C4-2B (cell line): Measurements from ENCODE around the gene SLFN12L.
"Not testable (repeated sequence)": the region's sequence is repeated elsewhere in the genome, so short reads cannot be mapped to it uniquely, and the experiment has no call there.

ENCODE experiments used
- H3K27ac ChIP-seq: fragments of 450-650 bp; 2 replicates; pipeline ENCODE4 v1.5.1; 2017
- ZFX ChIP-seq: fragments of 450-650 bp; IDR thresholded peaks from 2 replicates; pipeline ENCODE4 v1.6.1; 2017
- TF ChIP-seq, protein P1 (sequence below): fragments of 450-650 bp; conservative IDR thresholded peaks from 2 replicates; pipeline ENCODE4 v1.5.1; 2017; ENCODE audit warnings: mild to moderate bottlenecking

SLFN12L gene

DNA sequence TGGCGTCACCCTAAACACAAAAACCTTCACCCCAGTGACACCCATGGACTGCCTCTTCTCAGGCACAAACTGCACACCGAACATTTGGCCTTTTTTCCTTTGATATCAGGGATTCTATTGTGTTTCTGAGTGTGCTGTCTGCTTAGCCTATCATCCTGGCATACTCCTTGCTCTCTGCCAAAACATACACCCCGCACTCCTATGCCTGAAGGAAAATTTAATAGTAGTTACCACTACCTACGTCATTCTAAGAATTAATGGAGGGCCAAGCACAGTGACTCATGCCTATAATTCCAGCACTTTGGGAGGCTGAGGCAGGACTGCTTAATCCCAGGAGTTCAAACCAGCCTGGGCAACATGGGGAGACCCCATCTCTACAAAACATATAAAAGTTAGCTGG lies 69.0 kb downstream of the SLFN12L start:
- no peak overlapping the region for H3K27ac ChIP-seq
- TF ChIP-seq, protein P1, sequence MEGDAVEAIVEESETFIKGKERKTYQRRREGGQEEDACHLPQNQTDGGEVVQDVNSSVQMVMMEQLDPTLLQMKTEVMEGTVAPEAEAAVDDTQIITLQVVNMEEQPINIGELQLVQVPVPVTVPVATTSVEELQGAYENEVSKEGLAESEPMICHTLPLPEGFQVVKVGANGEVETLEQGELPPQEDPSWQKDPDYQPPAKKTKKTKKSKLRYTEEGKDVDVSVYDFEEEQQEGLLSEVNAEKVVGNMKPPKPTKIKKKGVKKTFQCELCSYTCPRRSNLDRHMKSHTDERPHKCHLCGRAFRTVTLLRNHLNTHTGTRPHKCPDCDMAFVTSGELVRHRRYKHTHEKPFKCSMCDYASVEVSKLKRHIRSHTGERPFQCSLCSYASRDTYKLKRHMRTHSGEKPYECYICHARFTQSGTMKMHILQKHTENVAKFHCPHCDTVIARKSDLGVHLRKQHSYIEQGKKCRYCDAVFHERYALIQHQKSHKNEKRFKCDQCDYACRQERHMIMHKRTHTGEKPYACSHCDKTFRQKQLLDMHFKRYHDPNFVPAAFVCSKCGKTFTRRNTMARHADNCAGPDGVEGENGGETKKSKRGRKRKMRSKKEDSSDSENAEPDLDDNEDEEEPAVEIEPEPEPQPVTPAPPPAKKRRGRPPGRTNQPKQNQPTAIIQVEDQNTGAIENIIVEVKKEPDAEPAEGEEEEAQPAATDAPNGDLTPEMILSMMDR, result no peak
- TF ChIP-seq ZFX, result no peak

DNA sequence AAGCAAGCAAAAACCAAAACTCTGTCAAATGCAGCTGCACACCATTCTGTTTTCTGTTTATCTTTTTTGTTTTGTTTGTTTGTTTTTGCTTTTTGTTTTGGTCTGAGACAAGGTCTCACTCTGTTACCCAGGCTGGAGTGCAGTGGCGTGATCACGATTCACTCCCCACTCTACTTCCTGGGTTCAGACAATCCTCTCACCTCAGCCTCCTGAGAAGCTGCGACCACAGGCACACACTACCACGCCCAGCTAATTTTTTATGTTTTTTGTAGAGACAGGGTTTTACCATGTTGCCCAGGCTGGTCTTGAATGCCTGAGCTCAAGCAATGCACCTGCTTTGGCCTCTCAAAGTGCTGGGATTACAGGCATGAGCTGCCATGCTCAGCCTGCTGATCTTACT lies 69.7 kb downstream of the SLFN12L start:
- no peak for TF ChIP-seq ZFX
- TF ChIP-seq, protein P1, result no peak
- H3K27ac ChIP-seq, result no peak overlapping the region

DNA sequence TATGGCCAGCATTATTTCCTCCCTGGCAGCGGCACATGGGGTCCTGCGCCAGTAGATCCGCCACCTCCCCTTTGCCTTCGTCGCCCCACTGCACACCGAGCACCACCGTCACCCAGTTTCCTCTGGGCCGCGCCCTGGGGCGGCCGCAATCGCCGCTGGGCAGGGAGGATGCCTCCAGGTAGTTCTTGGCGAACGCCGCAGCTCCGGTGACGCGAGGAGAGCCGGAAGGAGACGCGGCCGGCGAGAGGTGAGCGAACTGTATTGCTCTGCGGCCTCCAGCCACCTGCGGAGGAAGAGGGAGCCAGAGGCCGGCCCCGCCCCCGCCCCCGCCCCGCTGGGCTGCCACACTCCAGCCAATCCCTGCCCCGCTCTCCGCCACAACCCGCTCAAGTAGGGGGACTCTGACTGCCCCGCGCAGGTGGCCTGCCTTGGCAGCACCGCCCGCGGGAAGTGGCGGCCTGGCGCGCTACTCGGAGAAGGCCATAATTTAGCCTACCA lies 77.1 kb downstream of the SLFN12L start:
- H3K27ac ChIP-seq, result no peak overlapping the region
- TF ChIP-seq, protein P1, result no peak
- no peak for TF ChIP-seq ZFX

DNA sequence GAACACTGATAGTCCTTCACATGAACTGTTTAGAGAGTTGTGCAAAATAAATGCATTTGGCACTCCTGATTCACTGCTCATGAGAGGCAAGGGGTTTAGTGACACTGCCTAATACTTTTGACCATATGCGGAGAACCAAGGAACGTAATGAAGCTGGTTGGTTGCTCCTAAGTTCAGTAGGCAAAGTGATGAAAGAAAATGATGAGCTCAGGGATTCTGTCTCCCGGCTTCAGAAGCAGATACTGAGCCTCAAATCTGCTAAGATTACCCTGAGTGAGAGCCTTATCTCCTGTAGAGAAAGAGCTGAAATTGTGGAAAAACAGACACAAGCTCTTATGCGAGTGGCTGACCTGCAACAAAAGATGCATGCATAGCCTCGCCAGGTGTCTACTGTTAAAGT lies 83.4 kb downstream of the SLFN12L start:
- H3K27ac ChIP-seq, result not testable (repeated sequence)

GRCh38 chr17:35453171-35453570 lies 84.3 kb downstream of the SLFN12L start:
- no peak for TF ChIP-seq ZFX
- TF ChIP-seq, protein P1, result no peak
- no peak overlapping the region for H3K27ac ChIP-seq

DNA sequence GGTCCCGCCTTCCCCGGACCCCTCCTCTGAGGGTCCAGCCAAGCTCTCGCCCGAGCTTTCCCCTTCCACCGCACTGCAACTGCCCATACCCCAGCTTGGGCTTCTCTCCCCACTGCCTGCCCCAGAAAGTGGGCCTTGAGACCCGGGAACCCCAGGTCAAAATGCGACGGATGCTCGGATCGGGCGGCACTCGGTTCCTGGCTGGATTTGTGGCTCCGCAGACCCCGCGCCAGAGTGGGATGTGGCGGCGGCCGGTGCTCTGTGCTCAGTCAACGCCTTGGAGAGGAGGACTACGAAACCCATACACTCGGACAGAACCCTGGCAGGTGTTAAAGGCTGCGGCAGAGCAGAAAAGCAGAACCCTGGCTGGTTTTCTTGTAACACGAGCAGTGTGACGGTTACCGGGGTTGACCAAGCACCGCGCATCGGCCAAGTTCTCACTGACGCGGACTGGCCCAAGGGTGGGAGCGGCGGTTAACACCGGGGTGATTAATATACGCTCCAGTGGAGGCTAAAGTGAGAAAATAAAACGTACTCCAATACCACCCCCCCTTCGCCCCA lies 88.0 kb downstream of the SLFN12L start:
- no peak overlapping the region for H3K27ac ChIP-seq
- TF ChIP-seq ZFX, result no peak
- TF ChIP-seq, protein P1, result no peak

GRCh38 chr17:35448899-35449227 lies 88.6 kb downstream of the SLFN12L start:
- H3K27ac ChIP-seq, result no peak overlapping the region
- TF ChIP-seq, protein P1, result no peak
- no peak for TF ChIP-seq ZFX

DNA sequence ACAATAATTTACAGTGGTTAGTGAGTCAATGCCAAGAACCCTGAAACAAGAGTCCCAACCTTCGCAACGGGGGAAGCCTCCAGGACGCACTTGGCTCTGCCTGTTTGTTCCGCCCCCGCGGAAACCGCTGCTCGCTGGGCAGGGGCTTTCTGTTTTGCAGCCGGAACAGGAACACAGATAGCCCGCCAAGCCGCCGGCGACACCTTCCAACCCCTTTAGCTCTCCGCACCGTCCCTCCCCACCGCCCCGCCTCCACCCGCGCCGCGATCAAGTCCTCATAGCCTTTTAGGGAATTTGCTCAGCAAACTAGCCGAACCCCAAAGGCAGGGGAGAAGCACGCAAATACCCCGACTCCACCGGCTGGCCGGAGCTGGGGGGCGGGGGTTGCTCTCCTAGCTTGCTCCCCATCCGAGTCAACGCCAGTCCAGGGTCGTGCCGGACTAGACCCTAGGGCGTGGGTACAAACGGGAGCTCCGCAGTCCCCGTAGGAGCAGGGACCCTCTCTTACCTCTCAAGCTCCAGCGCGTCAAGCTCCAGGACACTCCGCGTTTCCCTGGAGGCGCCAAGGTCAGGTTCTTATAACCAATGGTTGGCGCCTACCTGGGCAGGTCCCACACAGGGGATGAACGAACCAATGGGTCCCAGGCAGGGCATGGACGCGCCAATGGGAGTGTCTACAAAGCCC lies 89.1 kb downstream of the SLFN12L start, which contains the start of gene SLFN13:
Gene SLFN13, minus strand, starts transcription at position 553 of the 685 bp plus-strand sequence. CDS start 3,086 bp downstream, outside the sequence.
- H3K27ac ChIP-seq, result peak within 1 kb of the TSS; percentile 11; the same call in 1 of the 2 replicates
- TF ChIP-seq ZFX, result no peak
- TF ChIP-seq, protein P1, result no peak
